GM19468 (cell line): ENCODE data around the gene CCKAR.
A peak's percentile ranks its signal among the peaks of the same experiment; 100 is the strongest.

Experiments
- ATAC-seq: cut with Tn5 transposase; IDR thresholded peaks from one replicate; pipeline ENCODE4 v1.9.1; 2021; ENCODE audit warnings: mild to moderate bottlenecking, moderate library complexity, moderate number of reproducible peaks; ENCODE audit not compliant: unreplicated experiment; ENCODE audit errors: extremely low read depth

CCKAR gene

DNA sequence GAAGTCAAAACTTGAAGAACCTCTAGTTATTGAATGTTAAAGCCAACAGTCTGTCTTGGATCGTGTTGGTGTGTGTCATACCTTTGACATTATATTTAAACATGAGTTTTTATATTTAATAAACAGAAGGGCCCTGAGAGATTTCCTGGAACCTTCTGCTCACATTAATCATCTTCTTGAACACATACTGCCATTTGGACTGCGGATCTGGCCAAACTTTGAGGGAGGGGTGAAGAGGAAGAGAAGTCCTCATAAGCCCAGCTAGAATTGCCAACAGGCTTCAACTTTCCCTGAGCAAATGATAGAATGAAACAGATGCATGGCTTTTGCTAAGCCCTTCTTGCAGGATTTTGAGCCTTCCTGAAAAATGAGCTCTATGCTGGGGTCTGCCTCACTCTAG lies 27.4 kb downstream of the CCKAR start:
- ATAC-seq: no peak

DNA sequence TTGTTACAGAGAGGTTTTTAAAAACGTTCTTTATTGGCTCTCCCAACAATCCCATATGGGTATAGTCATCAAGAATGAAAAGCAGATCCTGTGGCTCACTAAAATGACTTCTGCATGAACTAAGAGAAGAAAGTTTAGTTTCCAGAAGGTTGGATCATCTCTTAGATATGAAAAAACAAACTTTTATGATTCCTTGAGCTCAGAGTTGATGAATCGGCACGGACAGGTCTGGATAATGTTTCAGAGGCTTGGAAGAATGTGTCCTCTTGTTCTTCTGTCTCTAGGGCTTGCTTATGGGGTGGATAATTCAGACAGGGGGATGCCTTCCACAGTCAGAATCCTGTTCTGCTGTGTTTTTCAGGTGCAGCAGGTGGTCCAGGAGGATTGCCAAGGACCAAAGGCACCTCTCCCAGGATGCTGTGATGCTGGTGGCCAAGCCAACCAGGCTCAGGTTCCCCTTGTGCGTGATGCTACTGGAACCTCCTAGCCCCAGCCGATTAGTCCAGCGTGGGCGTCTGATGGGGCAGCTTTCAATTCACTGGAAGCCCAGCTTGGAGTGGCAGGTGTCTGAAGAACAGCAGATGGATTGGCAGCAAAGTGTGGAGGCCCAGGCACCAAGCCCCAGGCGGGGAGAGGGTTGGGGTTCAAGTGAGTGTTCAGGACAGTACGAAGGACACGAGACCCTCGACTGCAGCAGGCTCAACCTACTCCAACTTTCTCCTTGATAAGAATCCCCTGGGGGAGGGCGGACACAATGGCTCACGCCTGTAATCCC lies 30.3 kb downstream of the CCKAR start:
- no peak for ATAC-seq

DNA sequence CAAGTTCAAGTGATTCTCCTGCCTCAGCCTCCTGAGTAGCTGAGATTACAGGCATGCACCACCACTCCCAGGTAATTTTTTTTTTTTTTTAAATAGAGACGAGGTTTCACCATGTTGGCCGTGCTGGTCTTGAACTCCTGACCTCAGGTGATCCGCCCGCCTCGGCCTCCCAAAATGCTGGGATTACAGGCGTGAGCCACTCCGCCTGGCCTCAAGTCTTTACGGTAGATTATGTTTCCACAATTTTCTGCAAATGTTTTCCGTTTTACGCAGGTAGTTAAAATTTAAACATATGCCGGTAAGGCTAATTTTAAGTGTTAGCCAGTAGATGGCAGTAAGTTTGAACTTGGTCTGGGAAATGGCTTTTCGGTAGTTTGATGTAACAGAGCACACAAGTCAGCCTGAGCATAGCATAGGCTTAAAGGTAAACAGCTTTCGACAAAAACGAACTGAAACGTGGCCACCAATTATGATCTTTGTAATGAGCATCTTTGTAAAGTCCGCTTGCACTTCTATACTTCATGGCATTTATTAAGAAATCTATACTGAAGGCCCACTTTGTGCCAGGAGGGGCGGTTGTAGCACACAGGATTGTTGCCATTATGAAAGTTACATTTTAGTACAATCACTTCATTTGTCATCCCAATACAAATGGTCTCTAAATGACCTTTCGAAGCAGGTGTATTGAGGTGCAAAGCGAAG lies 31.1 kb downstream of the CCKAR start:
- peak; percentile 51 for ATAC-seq

DNA sequence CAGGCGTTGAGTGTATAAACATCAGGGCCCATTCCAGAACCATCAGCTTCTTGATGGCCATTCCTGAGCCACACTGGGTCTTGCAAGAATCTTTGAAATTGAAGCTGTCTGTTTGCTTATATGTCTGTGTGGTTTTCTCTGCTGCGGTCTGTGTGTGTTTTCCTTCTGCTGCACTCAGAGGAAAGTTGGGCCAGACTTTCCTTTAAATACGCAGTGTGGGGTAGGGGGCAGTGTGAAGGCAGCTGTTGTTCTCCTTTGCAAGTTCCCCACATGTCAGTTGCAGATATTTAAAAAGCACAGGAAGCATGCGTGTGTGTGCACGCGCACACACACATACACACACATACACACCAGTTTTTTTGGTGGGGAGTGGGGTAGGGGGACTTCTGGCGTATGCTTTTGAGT lies 32.1 kb downstream of the CCKAR start:
- ATAC-seq: no peak

DNA sequence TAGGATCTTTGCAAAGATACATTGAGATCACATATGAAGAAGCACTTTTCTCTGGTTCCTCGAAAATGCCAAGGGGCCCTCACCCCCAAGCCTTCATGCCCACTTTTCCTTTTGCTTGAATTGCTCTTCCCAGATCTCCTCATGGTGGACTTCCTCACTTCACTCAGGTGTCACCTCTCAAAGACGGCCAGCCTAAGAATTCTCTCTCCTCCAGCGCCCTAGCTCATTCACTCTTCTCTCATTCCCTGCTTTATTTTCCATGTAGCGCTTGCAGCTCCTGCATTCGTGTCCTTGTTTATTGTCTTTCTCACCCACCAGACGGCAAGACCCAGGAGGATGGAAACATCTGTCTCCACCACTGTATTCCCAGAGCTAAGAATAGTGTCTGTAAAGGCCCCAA lies 32.9 kb downstream of the CCKAR start:
- no peak for ATAC-seq

DNA sequence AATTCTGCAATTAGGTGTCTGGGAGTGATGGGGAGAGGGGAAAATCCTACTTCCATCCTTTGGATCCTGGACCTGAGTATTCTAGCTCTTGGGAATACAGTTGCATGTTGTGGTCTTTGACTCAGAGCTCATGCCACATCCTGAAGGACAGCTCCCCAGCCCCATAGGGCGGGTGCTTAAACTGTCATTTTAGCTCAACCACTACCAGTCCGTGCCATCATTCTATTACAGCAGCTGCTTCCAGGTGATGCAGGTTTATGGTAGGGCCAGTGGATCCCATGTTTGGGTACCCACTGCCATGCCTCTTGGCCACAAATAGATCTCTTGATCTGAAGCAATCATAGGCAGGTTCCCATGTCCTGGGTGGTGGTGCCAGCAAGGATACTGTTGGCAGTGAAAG lies 34.7 kb downstream of the CCKAR start:
- no peak for ATAC-seq

DNA sequence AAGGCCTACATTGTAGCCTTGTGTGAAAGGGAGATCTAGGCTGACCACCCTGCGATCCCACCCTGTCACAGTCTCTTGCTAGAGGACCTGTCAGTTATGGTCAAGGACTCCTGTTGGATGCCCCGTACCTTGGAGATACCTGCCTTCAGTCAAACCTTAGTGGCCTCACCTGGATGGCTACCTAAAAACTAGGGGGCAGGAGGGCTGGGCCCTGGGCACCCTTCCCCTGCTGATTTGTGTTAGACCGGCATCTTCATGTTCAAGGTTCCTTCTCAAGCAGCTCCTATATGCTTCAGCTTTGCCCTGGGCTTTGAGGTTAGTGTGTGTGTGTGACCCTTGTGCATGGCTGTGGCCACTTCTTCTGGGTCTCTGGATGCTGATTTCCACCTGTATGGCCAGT lies 35.3 kb downstream of the CCKAR start:
- no peak for ATAC-seq

DNA sequence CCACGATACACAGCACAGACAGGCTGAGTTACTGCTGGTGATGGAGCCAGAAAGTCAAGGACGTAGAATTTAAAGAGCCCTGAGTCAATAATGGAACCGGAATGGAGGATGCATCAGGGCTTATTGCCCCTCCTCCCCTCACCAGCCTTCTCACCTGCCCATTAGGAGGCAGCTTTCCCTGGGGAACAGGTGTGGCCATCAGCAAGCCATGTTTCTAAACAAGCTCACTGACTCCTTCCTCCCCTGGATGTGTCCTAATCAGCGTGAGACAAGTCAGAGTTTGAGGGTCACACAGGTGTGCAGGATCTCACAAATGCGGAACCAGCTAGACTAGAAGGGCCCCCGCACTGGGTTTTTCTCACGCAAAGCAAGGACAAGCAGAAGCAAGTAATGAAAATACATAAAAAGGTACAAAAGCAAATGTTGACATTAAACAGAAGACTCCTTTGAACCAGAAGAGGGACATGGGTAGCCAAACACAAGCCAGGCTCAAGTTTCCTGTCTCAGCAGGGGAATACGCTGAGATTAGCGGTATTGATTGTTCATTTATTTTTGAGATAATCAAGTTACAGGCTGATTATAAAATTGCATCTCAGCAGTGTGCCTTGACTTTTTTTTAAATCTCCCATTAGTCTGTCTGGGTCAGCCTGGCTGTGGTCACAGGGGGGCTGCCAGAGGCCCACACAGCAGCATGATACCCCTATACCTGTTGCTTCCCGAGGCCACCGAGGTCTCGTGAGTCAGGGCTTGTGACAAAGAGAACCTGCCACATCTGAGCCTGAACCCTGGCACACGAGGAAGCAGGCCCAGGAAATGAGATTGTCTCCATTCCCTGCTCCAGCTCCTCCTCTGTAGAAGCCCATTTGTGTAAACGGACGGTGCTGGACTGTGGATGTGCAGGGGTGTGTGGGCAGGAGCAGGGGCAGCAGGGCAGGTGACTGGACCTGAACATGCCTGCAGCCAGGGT lies 37.4 kb downstream of the CCKAR start:
- ATAC-seq: no peak

DNA sequence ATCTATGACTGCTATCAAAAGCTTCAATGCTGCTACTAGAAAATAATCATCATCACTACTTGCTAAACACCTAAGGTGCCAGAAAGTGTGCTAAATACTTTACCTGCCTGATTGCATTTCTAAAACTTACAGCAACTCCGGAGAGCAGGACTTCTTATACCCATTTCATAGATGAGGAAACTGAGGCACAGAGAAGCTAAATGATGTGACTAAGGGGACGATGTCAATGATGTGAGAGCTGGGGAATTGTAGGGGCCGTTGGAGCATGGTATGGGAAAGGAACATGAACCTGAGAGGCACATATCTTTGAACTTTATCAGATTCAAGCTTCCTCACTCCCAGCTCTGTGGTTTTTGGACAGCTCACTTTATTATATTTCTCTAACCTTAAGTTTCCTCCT lies 38.7 kb downstream of the CCKAR start:
- ATAC-seq: no peak

DNA sequence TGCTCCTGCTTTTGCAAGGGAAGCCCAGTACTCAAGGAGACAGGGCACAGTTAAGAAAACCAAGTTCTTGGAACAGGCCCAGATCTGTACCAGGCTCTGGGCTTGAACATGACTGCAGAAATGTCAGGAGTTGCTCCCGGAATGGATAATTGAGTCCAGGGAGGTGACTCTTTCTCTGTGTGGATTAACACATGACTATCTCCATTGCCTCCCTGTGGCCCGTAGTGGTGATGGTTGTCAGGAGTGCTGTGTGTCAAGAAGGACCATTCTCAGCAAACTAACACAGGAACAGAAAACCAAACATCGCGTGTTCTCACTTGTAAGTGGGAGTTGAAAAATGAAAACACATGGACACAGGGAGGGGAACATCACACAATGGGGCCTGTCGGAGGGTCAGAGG lies 39.9 kb downstream of the CCKAR start:
- ATAC-seq: no peak

DNA sequence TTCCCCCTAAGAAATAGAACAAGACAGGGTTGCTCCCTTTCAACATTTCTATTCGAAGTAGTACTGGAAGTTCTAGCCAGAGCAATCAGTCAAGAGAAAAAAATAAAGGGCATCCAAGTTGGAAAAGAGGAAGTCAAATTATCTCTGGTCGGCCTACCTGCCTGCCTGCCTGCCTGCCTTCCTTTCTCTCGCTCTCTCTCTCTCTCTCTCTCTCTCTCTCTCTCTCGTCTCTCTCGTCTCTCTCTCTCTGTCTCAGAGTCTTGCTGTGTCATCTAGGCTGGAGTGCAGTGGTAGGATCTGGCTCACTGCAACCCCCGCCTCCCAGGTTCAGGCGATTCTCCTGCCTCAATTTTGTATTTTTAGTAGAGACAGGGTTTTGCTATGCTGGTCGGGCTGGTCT lies 42.9 kb downstream of the CCKAR start:
- ATAC-seq: no peak

DNA sequence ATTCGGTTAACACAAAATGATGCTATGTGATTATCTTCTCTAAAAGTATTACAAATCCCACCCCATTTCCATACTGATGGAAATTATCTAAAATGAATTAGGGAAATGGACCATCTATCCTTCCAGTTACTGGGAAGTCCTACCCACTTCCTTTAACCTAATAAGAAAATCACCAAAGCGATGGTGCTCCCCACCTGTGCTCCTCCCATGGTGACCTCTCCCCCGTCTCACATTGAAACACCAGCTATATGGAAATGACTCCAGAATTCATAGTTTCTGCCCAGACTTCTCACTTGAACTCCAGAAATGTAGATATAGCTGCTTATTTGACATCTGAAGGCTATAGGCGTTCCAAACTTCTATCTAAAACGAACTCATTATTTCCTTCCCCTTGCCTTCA lies 48.5 kb downstream of the CCKAR start:
- ATAC-seq: no peak

DNA sequence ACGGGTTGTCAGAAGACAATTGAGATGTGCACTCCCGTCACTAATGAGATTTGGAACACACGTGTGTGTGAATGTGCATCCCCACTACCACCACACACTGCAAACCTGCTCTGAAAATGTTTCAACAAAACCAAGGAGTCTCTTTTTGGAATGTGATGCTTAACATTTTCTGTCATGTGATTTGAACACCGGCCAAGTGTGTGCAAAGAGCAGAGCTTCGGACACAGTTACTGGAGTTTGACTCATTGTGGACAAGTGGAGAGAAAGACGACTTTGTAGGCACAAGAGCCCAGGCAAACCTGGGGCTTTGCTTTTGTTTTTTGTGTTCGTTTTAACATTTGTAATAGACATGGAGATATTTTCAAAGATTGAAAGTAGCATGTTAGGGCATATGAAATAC lies 49.2 kb downstream of the CCKAR start:
- ATAC-seq: no peak

DNA sequence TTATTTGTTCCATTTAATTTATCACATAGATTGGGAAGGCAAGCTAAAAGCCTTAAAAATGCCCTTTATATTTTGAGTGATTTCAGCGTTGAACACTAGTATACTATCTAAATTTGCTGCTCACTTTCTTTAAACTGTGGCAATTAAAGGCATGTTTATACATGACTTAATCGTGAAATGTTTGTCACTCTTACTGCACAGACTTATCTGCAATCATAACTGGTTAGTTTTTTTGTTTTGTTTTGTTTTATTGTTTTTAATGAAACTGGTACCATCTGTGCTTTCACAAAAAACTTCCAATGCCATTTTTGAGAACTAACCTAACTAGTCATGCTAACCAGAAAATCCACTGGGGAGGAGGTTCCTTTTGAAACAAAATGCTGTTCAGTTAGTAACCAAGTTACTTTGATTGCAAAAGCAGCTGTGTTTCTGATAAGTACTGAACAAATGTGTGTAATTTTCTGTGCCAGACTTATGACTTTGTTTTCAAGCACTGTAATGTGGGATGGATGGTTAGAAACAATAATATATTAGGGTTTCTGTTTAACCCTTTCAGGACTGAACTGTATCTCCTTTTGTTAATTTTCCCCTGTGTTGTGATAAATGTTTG lies 56.1 kb downstream of the CCKAR start:
- no peak for ATAC-seq

DNA sequence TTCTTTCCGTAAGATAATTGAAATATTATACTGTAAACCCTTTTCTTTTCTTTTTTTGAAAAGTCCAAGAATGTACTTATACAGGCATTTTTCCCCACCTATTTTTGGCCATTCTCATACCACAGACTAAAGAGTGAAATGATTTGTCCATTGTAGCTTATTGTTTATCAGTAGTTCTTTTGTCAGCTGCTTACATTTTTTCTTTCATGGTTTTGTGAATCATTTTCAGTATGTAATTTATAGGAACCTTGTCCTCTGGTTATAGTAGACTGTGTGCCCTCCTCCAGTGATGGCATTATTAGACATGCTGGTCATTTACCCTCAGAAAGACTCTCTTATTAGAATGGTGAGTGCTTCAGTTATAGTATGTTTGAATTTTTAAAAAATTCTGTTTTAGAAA lies 56.7 kb downstream of the CCKAR start:
- no peak for ATAC-seq

DNA sequence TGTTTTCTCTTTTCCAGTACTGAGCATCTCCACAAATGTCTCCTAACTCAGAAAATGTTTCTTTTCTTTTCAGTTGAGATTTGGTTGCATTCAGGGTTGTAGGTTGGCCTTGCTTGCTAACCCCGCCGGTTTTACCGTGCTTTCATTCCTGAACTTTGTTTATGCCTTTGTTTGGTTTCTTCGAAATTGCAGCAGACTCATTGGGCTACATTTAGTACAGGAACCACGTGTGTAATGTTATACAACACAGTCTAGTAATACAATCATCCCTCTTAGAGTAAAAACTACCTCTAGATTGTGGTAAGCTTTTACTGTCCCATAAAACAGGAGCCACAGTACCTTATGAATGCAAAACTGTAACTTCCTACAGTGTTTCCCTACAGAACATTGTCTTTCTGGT lies 57.9 kb downstream of the CCKAR start:
- no peak for ATAC-seq

DNA sequence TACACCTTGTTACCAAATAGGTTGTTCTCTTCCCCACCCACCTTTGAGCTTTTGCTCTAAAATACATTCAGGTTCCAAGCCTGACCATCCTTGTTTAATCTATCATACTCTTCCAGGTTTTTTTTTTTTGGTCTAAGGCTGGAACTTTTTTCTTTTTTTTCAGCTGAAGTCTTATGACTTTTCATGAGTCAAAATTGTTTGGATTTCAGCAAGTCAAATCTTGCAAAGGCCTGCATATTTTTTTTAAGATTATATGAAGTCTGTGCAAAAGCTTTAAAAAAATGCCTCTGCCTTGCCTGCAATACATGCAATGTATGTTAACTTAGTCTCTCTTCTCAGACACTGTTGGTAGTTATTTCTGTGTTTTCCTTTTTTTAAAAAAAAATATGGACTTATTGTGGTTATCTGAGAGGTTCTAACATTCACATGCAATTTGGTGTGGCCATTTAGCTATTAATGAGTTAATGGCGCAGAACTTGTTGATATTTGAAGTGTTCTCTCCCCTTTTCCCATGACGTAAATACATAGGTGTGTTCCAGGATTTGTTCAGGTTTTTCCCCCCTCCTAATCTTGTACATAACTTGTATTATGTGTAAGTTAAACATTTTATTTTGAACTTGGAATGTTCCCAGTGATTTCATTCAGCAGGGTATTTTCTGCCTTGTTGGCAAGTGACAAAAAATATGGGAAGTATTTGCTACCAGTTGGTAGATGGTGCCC lies 58.7 kb downstream of the CCKAR start:
- ATAC-seq: no peak
